GM19099 (cell line): ENCODE data around the gene TAL1.

Experiments
- POLR2A ChIP-seq: IDR thresholded peaks from 3 replicates; pipeline ENCODE4 v1.6.1; 2011; ENCODE audit warnings: low read depth; ENCODE audit not compliant: insufficient read length; ENCODE audit errors: extremely low read depth

Gene TAL1

DNA sequence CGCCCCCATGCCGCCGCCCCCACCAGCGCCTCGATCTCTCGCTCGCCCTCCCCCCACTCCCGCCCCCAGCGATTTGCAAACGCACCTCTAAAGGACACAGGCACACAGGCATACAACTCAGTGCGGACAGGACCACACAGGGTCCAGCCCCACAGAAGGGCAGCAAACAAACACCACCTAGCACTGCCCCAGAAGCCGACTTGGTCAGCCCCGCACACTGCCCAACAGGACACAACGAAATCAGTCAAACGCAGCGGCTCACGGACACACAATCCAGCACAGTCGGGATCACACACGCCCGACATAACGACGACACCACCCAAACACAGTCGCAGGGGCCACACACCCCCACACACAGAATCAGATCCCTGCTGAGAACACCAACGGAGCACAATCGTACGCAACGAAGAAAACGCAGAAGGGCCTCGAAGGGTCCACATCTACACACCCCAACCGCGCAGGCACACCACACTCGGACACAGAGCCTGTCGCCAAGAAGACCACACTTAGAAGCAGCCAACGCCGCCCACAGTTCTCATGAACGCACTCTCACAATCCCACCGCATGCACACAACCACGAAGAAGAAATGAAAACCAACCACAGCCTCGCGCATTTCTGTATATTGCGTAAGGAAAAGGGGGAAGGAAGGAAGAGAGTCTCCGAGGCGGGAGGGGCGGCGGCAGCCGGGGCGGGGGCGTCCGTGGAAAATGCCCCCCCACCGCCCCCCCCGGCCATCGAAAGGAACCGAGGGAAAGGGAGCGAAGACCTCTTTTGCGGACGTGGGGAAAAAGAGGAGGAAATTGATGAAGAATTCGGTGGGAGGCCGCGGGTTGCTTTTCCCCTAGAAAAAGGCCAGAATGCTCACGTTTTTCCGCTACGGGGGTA lies 481 bp downstream of the TAL1 start:
- no peak for TF ChIP-seq POLR2A

DNA sequence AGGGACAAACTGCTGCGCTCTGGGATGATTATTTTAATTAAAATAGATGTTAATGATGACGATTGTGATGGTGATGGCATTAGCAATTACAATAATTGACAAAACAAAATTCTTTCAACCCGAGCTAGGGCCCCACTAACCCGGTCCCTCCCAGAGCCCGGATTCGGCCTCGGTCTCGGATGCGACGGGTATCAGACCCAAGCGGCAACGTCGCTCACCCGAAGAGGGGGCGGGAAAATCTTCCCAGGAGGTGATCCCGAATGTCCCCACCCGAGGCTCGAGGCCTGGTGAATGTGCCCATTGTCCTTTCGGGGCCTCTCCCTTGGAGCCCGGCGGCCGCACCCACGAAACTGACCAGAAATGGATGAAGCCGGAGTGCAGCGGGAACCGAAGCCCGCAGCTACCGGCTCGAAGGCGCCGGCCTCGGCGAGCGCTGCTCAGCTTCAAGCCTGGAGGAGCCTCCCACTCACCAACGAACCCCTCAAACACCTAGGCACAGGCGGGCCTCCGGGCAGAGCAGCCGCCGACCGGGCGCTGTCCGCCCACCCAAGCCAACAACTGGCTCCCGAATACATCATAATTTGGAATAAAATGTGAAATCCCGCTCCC lies 1.2 kb downstream of the TAL1 start:
- no peak for TF ChIP-seq POLR2A

DNA sequence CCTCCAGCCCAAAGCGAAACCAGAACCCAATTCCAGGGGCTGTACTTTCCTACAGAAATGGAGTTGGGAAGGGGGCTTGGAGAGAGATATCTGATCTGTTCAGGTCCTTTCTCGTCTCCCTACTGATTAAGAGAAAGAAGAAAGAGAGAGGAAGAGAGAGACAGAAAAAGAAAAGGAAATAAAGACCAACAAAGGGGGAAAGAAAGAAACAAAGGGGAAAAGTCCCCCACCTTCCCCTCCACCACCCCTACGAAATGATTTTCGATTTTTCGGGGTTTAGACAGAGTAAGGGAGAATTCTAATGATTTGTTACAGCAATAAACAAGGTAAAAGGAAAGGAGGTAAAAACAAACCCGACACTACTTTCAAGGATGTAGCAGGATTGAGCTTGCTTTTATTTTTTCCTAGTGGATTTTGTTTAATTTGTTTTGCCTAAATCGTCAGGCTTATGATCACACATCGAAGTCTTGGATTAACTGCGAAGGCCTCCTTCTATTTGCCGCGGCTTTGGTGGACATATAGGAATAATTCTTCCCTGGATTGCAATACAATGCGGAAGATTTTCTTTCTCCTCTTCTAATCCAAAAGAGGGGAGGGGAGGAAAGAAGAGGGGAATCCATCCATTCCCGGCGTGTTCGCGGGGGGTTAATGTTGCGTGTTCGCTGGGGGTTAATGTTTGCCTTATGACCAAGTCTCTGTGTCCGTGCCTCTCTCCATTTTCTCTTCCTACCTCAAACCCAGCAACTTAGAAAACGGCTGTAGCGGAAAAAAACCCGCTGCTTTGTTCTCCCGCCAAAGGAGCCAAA lies 1.9 kb downstream of the TAL1 start:
- no peak for TF ChIP-seq POLR2A

DNA sequence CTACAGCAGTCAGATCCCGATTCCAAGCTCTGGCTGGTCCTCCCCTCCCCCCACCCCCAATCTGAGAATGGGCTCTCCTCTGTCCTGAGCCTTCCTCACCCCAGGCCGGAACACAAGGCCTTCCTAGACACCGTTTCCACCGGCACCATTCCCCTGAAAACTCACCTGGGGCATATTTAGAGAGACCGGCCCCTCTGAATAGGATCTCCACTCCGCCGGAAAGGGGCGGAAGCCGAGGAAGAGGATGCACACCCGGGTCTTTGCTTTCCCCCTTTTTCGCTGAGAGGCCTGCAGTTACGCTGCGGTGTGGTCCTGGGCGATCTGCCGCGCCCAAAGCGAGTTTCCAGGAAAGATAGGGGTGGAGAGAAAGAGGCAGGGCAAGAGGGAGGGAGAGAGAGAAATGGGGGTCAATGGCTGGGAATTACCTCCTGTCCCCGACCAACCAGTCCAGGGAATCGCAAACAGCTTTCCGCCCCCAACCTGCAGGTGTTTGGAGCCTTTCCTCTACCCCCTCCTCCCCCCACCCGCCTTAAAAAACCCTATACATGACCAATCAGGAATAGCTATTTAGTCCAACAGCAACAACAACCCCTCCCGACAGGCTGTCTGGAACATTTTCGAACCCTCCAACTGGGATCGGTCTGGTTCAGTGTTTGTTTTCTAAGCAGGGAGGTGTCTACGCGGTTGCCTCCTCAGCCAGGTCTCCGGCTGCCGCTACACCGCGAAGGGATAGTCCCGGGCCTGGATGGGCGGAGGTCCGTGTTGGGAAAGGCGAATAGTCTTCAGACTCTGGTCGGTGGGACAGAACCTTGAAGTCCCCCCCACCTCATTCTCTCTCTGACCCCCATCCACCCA lies 2.8 kb downstream of the TAL1 start:
- TF ChIP-seq POLR2A: no peak

DNA sequence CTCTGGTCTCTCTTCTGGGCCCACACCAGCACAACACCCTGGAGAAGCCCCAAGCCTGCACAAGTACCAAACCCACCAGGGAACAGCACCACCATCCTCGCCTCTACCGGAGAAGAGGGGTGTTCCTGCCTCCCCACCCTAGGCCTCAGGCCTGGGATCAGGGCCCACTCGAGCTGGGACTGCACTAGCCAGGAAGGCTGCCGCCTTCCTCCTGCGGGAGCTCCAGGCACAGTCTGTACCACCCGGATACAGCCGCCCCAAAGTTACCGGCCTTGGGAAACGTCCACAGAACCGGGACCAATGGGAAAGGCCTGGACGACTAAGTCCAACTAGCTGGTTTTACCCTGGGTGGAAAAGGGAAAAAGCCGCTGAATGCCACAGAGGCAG lies 3.4 kb downstream of the TAL1 start:
- no peak for TF ChIP-seq POLR2A

DNA sequence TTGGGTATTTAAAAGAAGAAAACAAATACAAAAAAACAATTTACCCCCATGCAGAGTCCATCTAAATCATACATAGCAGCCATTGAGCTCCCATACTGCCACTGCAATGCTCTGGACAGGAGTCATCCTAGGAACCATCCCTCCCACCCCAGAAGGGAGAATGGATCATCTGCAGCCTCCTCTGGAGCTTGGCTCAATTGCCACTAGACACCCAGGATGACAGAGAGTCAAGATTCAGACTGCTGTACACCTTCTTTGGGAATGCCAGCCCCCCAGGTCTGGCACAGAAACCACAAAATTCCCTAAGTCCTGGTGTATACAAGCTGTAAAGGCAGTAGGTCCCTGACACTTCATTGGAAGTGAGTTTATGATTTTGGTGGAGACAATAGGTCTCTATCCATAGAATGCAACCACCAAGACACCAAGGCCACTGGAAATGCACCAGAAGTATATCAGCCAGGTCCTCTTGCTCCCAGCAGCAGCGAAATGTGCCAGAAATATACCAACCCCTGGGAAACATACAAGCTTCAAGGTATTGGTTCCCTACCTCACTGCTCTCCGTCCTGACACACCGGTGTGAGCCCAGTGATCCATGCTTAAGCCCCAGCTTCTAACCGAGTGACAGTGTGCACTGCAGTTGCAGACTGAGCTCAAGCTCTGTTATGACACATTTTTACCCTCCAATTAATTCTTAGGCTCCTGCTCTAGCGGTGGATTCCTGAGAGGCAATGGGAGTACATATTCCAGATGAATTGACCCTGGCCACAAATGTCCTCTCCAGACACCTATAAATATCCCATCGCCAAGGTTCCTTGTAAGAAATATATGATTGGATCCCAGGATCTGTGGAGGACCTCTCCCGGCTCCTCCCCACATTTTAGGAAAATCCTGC lies 4.4 kb downstream of the TAL1 start:
- TF ChIP-seq POLR2A: no peak

DNA sequence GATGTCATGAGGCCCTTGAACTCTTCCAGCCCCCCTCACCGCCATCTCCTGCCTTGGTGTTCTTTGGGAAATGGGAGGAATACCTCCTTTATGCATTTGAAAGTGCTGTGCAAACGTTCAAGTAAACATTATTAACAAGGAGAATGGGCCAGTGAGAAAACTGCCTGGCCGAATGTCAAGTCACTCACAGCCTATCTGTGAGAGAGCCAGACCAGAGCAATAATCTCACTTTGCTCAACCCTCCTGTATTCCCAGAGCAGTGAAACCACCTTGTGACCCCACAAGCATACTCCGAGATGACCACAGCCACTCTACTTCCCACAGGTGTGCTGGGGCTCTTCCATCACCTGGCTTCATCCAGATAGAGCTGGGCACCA lies 5.2 kb downstream of the TAL1 start:
- TF ChIP-seq POLR2A: no peak

DNA sequence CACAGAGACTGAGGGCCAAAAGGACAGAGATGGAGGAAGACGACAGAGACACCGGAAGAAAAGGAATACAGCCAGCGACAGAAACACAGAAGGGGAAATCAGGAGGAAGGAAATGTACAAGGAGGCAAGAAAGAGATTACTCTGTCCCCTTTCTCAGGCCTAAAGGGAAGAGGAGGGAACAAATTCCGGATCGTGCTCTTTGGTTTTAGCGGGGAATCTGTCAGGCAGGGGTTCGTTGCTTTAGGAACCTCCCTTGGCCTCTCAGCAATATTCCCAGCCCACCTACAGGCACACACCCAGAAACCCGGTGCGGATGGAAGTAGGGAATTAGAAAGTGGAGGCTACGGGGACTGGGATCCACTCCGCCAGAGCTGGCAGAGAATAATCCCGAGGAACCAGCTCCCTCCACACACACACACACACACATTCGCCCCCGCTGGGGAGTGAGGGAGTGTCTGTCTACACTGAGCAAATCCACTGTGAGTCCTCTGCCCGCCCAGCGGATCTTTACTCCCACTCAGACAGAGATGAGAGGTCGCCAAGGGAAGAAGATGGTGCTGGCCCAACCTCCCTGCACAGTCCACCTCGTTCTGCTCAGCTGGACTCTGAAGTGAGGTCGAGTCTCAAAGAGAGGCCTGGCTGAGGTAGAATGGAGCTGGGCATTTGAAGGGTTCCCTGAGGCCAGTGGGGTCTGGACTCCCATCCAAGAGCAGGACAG lies 5.7 kb downstream of the TAL1 start:
- TF ChIP-seq POLR2A: no peak

DNA sequence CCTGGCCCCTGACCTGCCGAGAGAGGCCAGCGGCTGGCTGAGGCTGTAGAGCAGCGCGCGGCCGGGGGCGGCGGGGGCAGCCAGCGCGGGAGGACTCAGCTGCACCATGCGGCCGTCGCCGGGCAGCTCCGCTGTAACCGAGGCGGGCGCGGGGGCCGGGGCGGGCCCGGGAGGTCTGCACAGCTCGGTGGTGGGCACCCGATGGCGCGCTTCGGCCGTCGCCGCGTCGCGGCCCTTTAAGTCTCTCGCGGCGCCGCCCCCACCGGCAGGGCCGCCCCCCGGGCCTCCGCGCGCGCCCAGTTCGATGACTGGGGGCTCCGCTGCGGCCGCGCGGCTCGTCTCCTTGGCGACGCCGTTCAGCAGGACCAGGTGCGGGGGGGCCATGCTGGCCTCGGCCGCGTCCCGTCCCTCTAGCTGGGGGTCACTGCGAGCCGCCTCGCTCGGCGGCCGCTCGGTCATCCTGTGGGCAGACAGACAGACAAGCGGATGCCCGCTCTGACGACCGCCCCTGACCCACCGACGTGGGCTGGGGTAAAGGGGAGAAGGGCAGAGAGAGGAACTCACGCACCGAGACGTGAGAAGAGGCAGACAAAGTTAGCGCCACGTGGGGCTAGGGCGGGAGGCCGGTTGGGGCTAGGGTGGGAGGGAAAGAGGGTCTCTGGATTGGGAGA lies 6.5 kb downstream of the TAL1 start:
- no peak for TF ChIP-seq POLR2A

DNA sequence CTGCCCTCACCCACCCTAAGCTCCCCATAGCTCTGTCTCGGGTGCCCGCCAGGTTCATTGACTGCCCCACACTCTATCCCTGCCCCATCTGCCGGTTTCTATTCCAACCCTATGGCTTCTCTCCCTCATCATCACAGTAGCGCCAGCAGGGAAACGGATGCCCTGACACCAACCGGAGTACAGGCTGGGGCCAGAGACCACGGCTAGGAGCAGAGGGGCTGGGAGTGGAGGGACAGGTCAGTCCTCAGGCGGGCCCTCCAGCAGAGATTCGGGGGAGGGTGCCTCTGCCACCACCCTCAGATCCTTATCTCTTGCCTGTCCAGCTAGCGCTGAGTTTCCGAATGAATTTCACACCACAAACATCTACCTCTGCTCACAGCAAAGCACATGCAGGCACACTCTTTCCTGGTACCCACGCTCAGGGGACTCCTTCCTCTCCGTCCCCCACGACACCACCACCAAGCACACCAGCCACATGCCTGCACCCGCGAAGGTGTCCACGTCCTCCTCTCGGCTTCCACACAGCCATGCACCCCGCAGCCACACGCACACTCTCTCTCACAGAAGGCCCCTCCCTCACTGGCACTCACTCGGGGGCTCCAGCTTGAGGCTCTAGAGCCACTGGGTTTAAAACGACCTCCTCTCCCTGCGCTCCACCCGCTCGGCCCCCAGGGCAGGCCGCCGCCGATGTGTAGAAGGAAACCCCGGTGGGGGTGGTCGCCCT lies 7.2 kb downstream of the TAL1 start:
- no peak for TF ChIP-seq POLR2A

DNA sequence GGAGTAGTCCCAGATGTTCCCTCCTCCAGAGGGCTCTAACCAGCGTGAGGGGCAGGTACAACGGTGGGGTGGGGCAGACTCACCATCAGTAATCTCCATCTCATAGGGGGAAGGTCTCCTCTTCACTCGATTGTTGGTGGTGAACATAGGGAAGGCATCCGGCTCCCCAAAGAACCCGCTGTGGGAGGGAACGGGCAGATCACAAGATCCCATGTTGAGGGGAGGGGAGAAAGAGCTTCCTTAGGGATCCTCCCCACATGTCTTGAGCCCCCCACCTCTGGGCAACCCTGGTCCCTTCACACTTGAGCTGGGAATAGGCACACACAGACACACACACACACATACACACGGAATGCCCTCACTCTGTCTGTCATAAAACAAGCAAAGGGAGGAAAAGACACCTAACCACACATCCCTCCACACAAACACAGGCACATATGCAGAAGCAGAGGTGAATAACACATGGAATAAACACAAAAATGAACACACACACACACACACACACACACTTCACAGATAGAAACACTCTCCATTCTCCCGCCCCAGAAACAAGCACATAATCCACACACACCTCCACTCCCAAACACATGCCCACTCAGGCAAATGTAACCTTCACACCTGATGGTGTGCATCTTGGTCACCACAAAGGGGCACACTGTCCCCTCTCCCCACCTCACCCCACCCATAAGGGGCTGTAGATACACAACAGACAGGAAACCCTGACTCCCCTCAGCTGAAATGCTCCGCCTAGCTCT lies 7.9 kb downstream of the TAL1 start:
- no peak for TF ChIP-seq POLR2A
